ENCODE results near the gene XYLT1. TPM values are rescaled to one million over a fixed set of nuclear protein-coding genes. Genes with fewer than 3 reads are reported as not detected.

The XYLT1 gene
- total and polyA plus RNA-seq, 10 of the 15 experiments (the other 5 are each of a cell fraction or from before 2014, with no cell fraction given) = 0.88 to 14.8 (median 5.8) TPM

GRCh38 chr16:17116595-17117322 is 354.0 kb downstream of the XYLT1 start:
- H3K4me2 ChIP-seq (ENCODE audit: control insufficient read depth, insufficient read depth) = no peak overlapping the region
- no peak overlapping the region for H2AFZ ChIP-seq (ENCODE audit: control insufficient read depth, low read depth, low read length)
- no peaks in the 10 kb centered on the region for H3K79me2 ChIP-seq (ENCODE audit: control insufficient read depth, insufficient read depth, low read length)
- no peaks in the 10 kb centered on the region for H3K4me1 ChIP-seq (ENCODE audit: control insufficient read depth, insufficient read depth, low read length)
- POLR2A ChIA-PET = interaction anchor here (0.5 kb wide), 1 partner anchor 48 kb away, joined by 3 read pairs; no protein-coding TSS in a partner anchor
- SMC1A ChIA-PET (ENCODE audit: uncharacterized antibody, unreplicated experiment) = interaction anchor here (1.2 kb wide), 1 partner anchor 17 kb away, joined by 3 read pairs; no protein-coding TSS in a partner anchor
- CTCF ChIA-PET = no interaction called here
- no peaks in the 10 kb centered on the region for H3K9me3 ChIP-seq (replicated peaks; ENCODE audit: control insufficient read depth, insufficient read depth, low read length)
- ATAC-seq (no peak), FAIRE-seq (no peak), DNase-seq (ENCODE audit: low read depth, low spot score) (no peak)
- peaks cover 0 to 1% of the 10 kb centered on the region in 2 experiments; a peak in 1 of 4 replicates for H3K36me3 ChIP-seq (ENCODE audit: control insufficient read depth in 2 of 2, insufficient read depth in 2 of 2, low read length in 1 of 2)
- no peak overlapping the region for H3K4me3 ChIP-seq
- TF ChIP-seq MAX (IDR thresholded peaks at IDR 0.05; ENCODE audit: low read depth, low read length) (no peak), MXI1 (IDR thresholded peaks at IDR 0.05; ENCODE audit: low read depth, low read length) (no peak), EZH2 (IDR thresholded peaks at IDR 0.05; ENCODE audit: borderline replicate concordance, control insufficient read depth, low read depth, low read length) (no peak), DPF2 (IDR thresholded peaks at IDR 0.05) (no peak), ZBTB40 (IDR thresholded peaks at IDR 0.05; ENCODE audit: borderline replicate concordance) (peak; percentile 80)
- RAD21 ChIA-PET (ENCODE audit: unreplicated experiment) = no interaction called here
- H3K9ac ChIP-seq (ENCODE audit: control insufficient read depth, insufficient read depth, low read length) = no peak overlapping the region
- WGBS (ENCODE audit: insufficient coverage, insufficient replicate concordance, low lambda C conversion rate, missing lambda C conversion rate) = 34% methylated on average over 4 of the region's 4 CpGs
- no TSS peak for BruUV-seq (replicated peaks)
- in situ Hi-C loops (cut with MboI) = no loop called here
- H4K20me1 ChIP-seq (ENCODE audit: control insufficient read depth, insufficient read depth) = no peaks in the 10 kb centered on the region
- H3K27ac ChIP-seq (ENCODE audit: control insufficient read depth, insufficient read depth) = no peak overlapping the region
- intact Hi-C loops (cut with micrococcal nuclease; ENCODE audit: unreplicated experiment) = no loop called here
- H3K27me3 ChIP-seq (replicated peaks in 1 of 2; ENCODE audit: control insufficient read depth in 2 of 2, insufficient read depth in 2 of 2, low read length in 1 of 2) = no peaks in the 10 kb centered on the region

Data from GM12878 (cell line).